ENCODE results near the gene PTPMT1.

The PTPMT1 gene

DNA sequence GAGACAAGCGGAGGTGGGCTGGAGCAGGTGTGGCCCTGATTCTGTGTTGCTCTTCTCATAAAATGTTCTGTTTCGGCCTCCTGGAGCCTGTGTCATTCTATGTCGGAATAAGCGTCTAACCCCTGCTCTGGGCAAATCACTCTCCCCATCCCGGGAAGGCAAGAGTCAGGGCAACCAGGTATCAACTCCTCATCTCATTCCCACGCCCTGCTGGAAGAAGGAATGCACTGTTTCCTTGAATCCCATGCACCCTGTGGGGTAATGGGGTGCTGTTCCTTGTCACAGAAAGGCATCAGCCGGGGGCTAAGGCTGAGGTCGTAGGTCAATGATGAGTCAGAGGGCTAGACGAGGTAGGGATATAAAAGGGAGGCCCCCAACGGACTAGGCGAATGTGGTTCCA is 23.7 kb downstream of the PTPMT1 start:
- DNase-seq, result no peak
- H3K14ac ChIP-seq (ENCODE audit: low read length), result no peak overlapping the region
- peaks cover 9% of the 10 kb centered on the region in 2 experiments for H3K36me3 ChIP-seq (ENCODE audit: control insufficient read depth in 1 of 2, insufficient read depth in 2 of 2, low read length in 2 of 2)
- WGBS (ENCODE audit: extremely low coverage, insufficient coverage, insufficient read length), result no CpG with 5 or more reads among the region's 11 CpGs
- no peak overlapping the region for H2BK12ac ChIP-seq (ENCODE audit: low read length)
- no peaks in the 10 kb centered on the region for H3K79me2 ChIP-seq (ENCODE audit: control insufficient read depth, insufficient read depth, low read length, poor library complexity)
- peaks cover 19% of the 10 kb centered on the region for H3K27me3 ChIP-seq (ENCODE audit: insufficient read depth, low read length)
- H4K91ac ChIP-seq (ENCODE audit: low read depth, low read length), result no peak overlapping the region
- H2BK120ac ChIP-seq (ENCODE audit: insufficient read depth, low read length, poor library complexity), result no peak overlapping the region
- no peak overlapping the region for H3K4me3 ChIP-seq (ENCODE audit: low read depth, low read length)
- no peak overlapping the region for H2BK5ac ChIP-seq (ENCODE audit: low read depth, low read length, poor library complexity)
- H3K27ac ChIP-seq (ENCODE audit: low read depth, low read length), result no peak overlapping the region
- H2AK5ac ChIP-seq (ENCODE audit: low read length), result no peak overlapping the region
- H3K18ac ChIP-seq (ENCODE audit: low read length), result no peak overlapping the region
- H4K12ac ChIP-seq (ENCODE audit: low read depth, low read length), result no peak overlapping the region
- H4K8ac ChIP-seq (ENCODE audit: low read depth, low read length), result no peak overlapping the region
- no peak overlapping the region for H3K23ac ChIP-seq (ENCODE audit: low read length)
- no peak overlapping the region for H3K9ac ChIP-seq (ENCODE audit: low read length)
- no peaks in the 10 kb centered on the region for H3K9me3 ChIP-seq (ENCODE audit: insufficient read depth, low read depth, low read length)
- peaks cover 6 to 7% of the 10 kb centered on the region in 2 experiments for H3K4me1 ChIP-seq (ENCODE audit: control insufficient read depth in 1 of 2, insufficient read depth in 2 of 2, low read length in 2 of 2)
- no peak overlapping the region for H3K4ac ChIP-seq (ENCODE audit: low read depth, low read length)
- H2AFZ ChIP-seq (ENCODE audit: insufficient read depth, low read length, poor library complexity), result no peak overlapping the region
- H3K79me1 ChIP-seq (ENCODE audit: low read length), result no peaks in the 10 kb centered on the region
- H3K4me2 ChIP-seq (ENCODE audit: low read length), result no peak overlapping the region

DNA sequence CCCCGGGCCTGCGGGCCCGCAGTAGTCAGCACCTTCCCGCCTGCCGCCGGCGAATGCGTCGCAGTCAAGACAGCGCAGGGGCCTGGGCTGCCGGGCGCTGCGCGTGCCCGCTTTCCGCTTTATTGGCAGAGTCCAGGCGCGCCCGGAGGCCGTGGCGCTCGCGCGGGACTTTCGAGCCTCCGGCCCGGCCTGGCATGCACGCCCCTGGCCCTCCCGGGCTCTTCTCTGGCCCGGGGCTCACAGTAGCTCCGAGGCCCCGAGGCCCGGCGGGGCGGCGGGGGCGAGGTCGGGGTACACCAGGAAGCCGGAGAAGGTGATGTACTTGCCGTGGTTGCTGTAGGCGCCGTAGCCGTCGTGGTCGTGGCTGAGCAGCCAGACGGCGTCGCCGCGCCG is 24.2 kb downstream of the PTPMT1 start:
- H2AK5ac ChIP-seq (ENCODE audit: low read length), result no peak overlapping the region
- no peak overlapping the region for H4K91ac ChIP-seq (ENCODE audit: low read depth, low read length)
- no peak overlapping the region for H4K8ac ChIP-seq (ENCODE audit: low read depth, low read length)
- no peak overlapping the region for H2BK120ac ChIP-seq (ENCODE audit: insufficient read depth, low read length, poor library complexity)
- no peak overlapping the region for H3K14ac ChIP-seq (ENCODE audit: low read length)
- H3K27ac ChIP-seq (ENCODE audit: low read depth, low read length), result no peak overlapping the region
- peaks cover 5 to 7% of the 10 kb centered on the region in 2 experiments for H3K36me3 ChIP-seq (ENCODE audit: control insufficient read depth in 1 of 2, insufficient read depth in 2 of 2, low read length in 2 of 2)
- H3K4ac ChIP-seq (ENCODE audit: low read depth, low read length), result no peak overlapping the region
- H3K79me1 ChIP-seq (ENCODE audit: low read length), result no peaks in the 10 kb centered on the region
- peak overlapping the region; percentile 39 for H3K4me3 ChIP-seq (ENCODE audit: low read depth, low read length)
- H2AFZ ChIP-seq (ENCODE audit: insufficient read depth, low read length, poor library complexity), result no peak overlapping the region
- no peak overlapping the region for H2BK12ac ChIP-seq (ENCODE audit: low read length)
- no peak overlapping the region for H3K4me2 ChIP-seq (ENCODE audit: low read length)
- no peak overlapping the region for H3K23ac ChIP-seq (ENCODE audit: low read length)
- H3K27me3 ChIP-seq (ENCODE audit: insufficient read depth, low read length), result peaks cover 23% of the 10 kb centered on the region
- DNase-seq, result no peak
- H2BK5ac ChIP-seq (ENCODE audit: low read depth, low read length, poor library complexity), result no peak overlapping the region
- no CpG with 5 or more reads among the region's 51 CpGs for WGBS (ENCODE audit: extremely low coverage, insufficient coverage, insufficient read length)
- H3K9ac ChIP-seq (ENCODE audit: low read length), result no peak overlapping the region
- H3K4me1 ChIP-seq (ENCODE audit: control insufficient read depth in 1 of 2, insufficient read depth in 2 of 2, low read length in 2 of 2), result peaks cover 7 to 11% of the 10 kb centered on the region in 2 experiments
- no peak overlapping the region for H3K18ac ChIP-seq (ENCODE audit: low read length)
- no peaks in the 10 kb centered on the region for H3K9me3 ChIP-seq (ENCODE audit: insufficient read depth, low read depth, low read length)
- H3K79me2 ChIP-seq (ENCODE audit: control insufficient read depth, insufficient read depth, low read length, poor library complexity), result no peaks in the 10 kb centered on the region
- no peak overlapping the region for H4K12ac ChIP-seq (ENCODE audit: low read depth, low read length)

DNA sequence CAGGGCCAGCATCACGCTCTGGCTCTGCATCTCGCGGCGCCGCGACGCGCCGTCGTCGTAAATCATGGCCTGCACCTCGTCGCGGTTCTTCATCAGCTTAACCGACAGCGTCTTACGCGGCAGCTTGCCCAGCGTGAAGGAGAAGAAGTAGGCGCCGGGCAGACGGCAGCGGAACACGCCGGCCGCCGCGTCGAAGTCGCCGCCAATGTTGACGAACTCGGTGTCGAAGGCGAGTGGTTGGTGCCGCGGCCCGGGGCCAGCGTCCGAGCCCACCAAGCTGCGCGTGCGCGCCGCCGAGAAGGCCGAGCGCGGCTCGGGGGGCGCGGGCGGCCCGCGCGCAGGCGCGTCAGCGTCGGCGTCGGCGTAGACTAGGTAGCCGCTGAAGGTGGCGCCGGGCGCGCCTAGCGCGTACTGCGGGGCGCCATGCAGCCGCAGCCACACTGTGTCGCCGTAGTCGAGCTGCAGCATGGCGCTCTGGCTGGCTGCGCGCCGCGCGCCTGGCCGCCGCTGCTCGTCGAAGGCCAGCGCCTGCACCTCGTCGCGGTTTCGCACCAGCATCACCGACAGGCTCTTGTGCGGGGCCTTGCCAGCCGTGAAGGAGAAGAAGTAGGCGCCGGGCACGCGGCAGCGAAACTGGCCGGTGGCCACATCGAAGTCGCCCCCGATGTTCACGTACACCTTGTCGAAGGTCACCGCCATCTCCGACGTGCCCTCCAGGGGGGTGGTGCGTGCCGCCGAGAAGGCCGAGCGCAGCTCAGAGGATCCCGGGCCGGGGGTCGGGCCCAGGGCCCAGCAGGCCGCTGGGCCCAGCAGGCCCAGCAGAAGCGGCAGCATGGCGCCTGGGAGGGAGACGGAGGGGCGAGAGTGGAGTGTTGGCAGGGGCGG is 24.8 kb downstream of the PTPMT1 start:
- Histone ChIP-seq H2AK5ac (ENCODE audit: low read length) (no peak overlapping the region), H2AFZ (ENCODE audit: insufficient read depth, low read length, poor library complexity) (no peak overlapping the region), H2BK12ac (ENCODE audit: low read length) (no peak overlapping the region), H3K79me2 (ENCODE audit: control insufficient read depth, insufficient read depth, low read length, poor library complexity) (no peaks in the 10 kb centered on the region), H3K14ac (ENCODE audit: low read length) (no peak overlapping the region), H3K18ac (ENCODE audit: low read length) (no peak overlapping the region), H4K8ac (ENCODE audit: low read depth, low read length) (no peak overlapping the region), H3K4ac (ENCODE audit: low read depth, low read length) (no peak overlapping the region), H3K27me3 (ENCODE audit: insufficient read depth, low read length) (peaks cover 29% of the 10 kb centered on the region), H3K9ac (ENCODE audit: low read length) (no peak overlapping the region), H3K4me3 (ENCODE audit: low read depth, low read length) (peak overlapping the region; percentile 39), H4K91ac (ENCODE audit: low read depth, low read length) (no peak overlapping the region), H2BK5ac (ENCODE audit: low read depth, low read length, poor library complexity) (no peak overlapping the region), H3K4me1 (ENCODE audit: control insufficient read depth in 1 of 2, insufficient read depth in 2 of 2, low read length in 2 of 2) (peaks cover 7 to 11% of the 10 kb centered on the region in 2 experiments), H2BK120ac (ENCODE audit: insufficient read depth, low read length, poor library complexity) (no peak overlapping the region), H3K23ac (ENCODE audit: low read length) (no peak overlapping the region), H3K36me3 (ENCODE audit: control insufficient read depth in 1 of 2, insufficient read depth in 2 of 2, low read length in 2 of 2) (peaks cover under 1 to 3% of the 10 kb centered on the region in 2 experiments), H3K9me3 (ENCODE audit: insufficient read depth, low read depth, low read length) (no peaks in the 10 kb centered on the region), H3K4me2 (ENCODE audit: low read length) (no peak overlapping the region), H3K79me1 (ENCODE audit: low read length) (no peaks in the 10 kb centered on the region), H3K27ac (ENCODE audit: low read depth, low read length) (no peak overlapping the region), H4K12ac (ENCODE audit: low read depth, low read length) (no peak overlapping the region)
- DNase-seq, result no peak
- WGBS (ENCODE audit: extremely low coverage, insufficient coverage, insufficient read length), result no CpG with 5 or more reads among the region's 122 CpGs

DNA sequence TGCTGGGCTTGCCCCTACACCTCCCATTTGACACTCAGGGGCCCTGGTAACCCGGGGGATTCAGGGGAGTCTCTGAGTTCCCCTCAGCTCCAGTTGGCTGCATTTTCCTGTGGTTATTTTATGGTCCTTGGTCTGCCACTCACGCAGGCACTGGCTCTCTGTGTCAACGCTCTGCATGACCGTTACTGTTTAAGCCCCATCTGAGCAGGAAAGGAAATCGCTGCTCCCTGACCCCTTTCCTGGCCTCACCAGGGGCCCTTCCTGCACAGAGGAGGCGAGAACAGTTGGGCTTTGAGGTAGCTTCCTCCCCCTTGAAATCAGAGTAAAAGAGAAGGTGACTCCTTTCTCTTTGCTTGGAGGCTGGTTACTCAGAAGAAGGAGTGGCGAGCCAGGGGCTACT is 26.4 kb downstream of the PTPMT1 start:
- Histone ChIP-seq H3K14ac (ENCODE audit: low read length) (no peak overlapping the region), H3K27me3 (ENCODE audit: insufficient read depth, low read length) (peaks cover 35% of the 10 kb centered on the region), H2BK12ac (ENCODE audit: low read length) (no peak overlapping the region), H3K18ac (ENCODE audit: low read length) (no peak overlapping the region), H3K27ac (ENCODE audit: low read depth, low read length) (no peak overlapping the region), H4K12ac (ENCODE audit: low read depth, low read length) (no peak overlapping the region), H3K9ac (ENCODE audit: low read length) (no peak overlapping the region), H3K9me3 (ENCODE audit: insufficient read depth, low read depth, low read length) (no peaks in the 10 kb centered on the region), H3K79me2 (ENCODE audit: control insufficient read depth, insufficient read depth, low read length, poor library complexity) (no peaks in the 10 kb centered on the region), H2AFZ (ENCODE audit: insufficient read depth, low read length, poor library complexity) (no peak overlapping the region), H3K4me1 (ENCODE audit: control insufficient read depth in 1 of 2, insufficient read depth in 2 of 2, low read length in 2 of 2) (peaks cover 7 to 11% of the 10 kb centered on the region in 2 experiments), H3K4me2 (ENCODE audit: low read length) (no peak overlapping the region), H2BK5ac (ENCODE audit: low read depth, low read length, poor library complexity) (no peak overlapping the region), H3K79me1 (ENCODE audit: low read length) (no peaks in the 10 kb centered on the region), H3K4me3 (ENCODE audit: low read depth, low read length) (no peak overlapping the region), H3K36me3 (ENCODE audit: control insufficient read depth in 1 of 2, insufficient read depth in 2 of 2, low read length in 2 of 2) (no peaks in the 10 kb centered on the region), H4K91ac (ENCODE audit: low read depth, low read length) (no peak overlapping the region), H4K8ac (ENCODE audit: low read depth, low read length) (no peak overlapping the region), H3K4ac (ENCODE audit: low read depth, low read length) (no peak overlapping the region), H3K23ac (ENCODE audit: low read length) (no peak overlapping the region), H2AK5ac (ENCODE audit: low read length) (no peak overlapping the region), H2BK120ac (ENCODE audit: insufficient read depth, low read length, poor library complexity) (no peak overlapping the region)
- no CpG with 5 or more reads among the region's 7 CpGs for WGBS (ENCODE audit: extremely low coverage, insufficient coverage, insufficient read length)
- no peak for DNase-seq

All from trophoblast cell (in vitro differentiated cells and primary cell).